H54 (cell line): ENCODE results near the gene CDH16.
"Not testable (repeated sequence)": the region's sequence is repeated elsewhere in the genome, so short reads cannot be mapped to it uniquely, and the experiment has no call there.

Experiments used
- DNase-seq: peaks from one replicate; pipeline ENCODE4 v3.0.0; 2011; ENCODE audit warnings: low spot score, mixed read lengths; ENCODE audit not compliant: insufficient read length
- FAIRE-seq: peaks from 3 replicates; lab custom pipeline; 2011; peaks lifted over from hg19 to GRCh38; lab: Jason Lieb, UNC
- POLR2A ChIP-seq: IDR thresholded peaks from 2 replicates; pipeline ENCODE4 v1.6.1; 2011; ENCODE audit warnings: low read depth, mild to moderate bottlenecking, low read length

CDH16 gene

GRCh38 chr16:66905633-66906539, 12.8 kb downstream of the CDH16 start:
- FAIRE-seq (no peak), DNase-seq (no peak)
- TF ChIP-seq POLR2A, result no peak

GRCh38 chr16:66904846-66905632, 13.6 kb downstream of the CDH16 start:
- DNase-seq (no peak), FAIRE-seq (no peak)
- TF ChIP-seq POLR2A, result no peak

- no peak for DNase-seq
- FAIRE-seq, result no peak
- TF ChIP-seq POLR2A, result no peak
These were observed 14.2 kb downstream of the CDH16 start for GRCh38 chr16:66904428-66904845.

- no peak for FAIRE-seq
- no peak for TF ChIP-seq POLR2A
- DNase-seq, result no peak
These were observed 14.9 kb downstream of the CDH16 start for GRCh38 chr16:66903544-66904427.

- no peak for FAIRE-seq
- no peak for DNase-seq
- no peak for TF ChIP-seq POLR2A
These were observed 15.8 kb downstream of the CDH16 start for GRCh38 chr16:66902648-66903543.

- DNase-seq, result no peak
- FAIRE-seq, result no peak
- TF ChIP-seq POLR2A, result no peak
These were observed 17.1 kb downstream of the CDH16 start for GRCh38 chr16:66901626-66902025.

GRCh38 chr16:66900721-66901441, 17.8 kb downstream of the CDH16 start:
- DNase-seq (no peak), FAIRE-seq (no peak)
- no peak for TF ChIP-seq POLR2A

- FAIRE-seq, result no peak
- TF ChIP-seq POLR2A, result no peak
- peak; percentile 77 for DNase-seq
These were observed 18.6 kb downstream of the CDH16 start for GRCh38 chr16:66899945-66900710.

- TF ChIP-seq POLR2A, result no peak
- FAIRE-seq (no peak), DNase-seq (no peak)
These were observed 19.3 kb downstream of the CDH16 start for GRCh38 chr16:66899310-66899944.

GRCh38 chr16:66898933-66899309, 19.8 kb downstream of the CDH16 start:
- DNase-seq (no peak), FAIRE-seq (no peak)
- no peak for TF ChIP-seq POLR2A

- FAIRE-seq (no peak), DNase-seq (no peak)
- TF ChIP-seq POLR2A, result no peak
These were observed 20.5 kb downstream of the CDH16 start for GRCh38 chr16:66898207-66898606.

GRCh38 chr16:66896682-66897081, 22.0 kb downstream of the CDH16 start:
- DNase-seq, FAIRE-seq: not testable (repeated sequence)
